ENCODE measurements around the gene EMILIN1. TPM values are rescaled to one million over a fixed set of nuclear protein-coding genes. Genes with fewer than 3 reads are reported as not detected.
A peak's percentile ranks its signal among the peaks of the same experiment; 100 is the strongest.

Gene EMILIN1
- total RNA-seq: under 1 TPM; 0.61 to 0.63 TPM

- intact Hi-C loops (cut with micrococcal nuclease): no loop called here
- Mint-ChIP-seq H3K36me3 (ENCODE audit: low read depth) (no peaks in the 10 kb centered on the region), H3K9me3 (no peaks in the 10 kb centered on the region), H3K27me3 (no peaks in the 10 kb centered on the region), H3K4me1 (ENCODE audit: low read depth) (peaks cover 47% of the 10 kb centered on the region), H3K27ac (peak within 1 kb of the TSS; percentile 48), H3K4me3 (no peak within 1 kb of the TSS)
- ChIA-PET CTCF (no interaction called here), POLR2A (interaction anchor here (1.0 to 1.8 kb wide), 2 partner anchors 7 to 28 kb away, joined by 5 read pairs; partner anchors contain the start of gene AGBL5)
- no peak for DNase-seq
- TF ChIP-seq CTCF (IDR thresholded peaks at IDR 0.05): no peak
- ATAC-seq: no peak
Measured at GRCh38 chr2:27078267-27079194, at the start of gene EMILIN1. Gene EMILIN1, plus strand, starts transcription at chr2:27078615. Its CDS starts 451 bp downstream, at chr2:27079066.

DNA sequence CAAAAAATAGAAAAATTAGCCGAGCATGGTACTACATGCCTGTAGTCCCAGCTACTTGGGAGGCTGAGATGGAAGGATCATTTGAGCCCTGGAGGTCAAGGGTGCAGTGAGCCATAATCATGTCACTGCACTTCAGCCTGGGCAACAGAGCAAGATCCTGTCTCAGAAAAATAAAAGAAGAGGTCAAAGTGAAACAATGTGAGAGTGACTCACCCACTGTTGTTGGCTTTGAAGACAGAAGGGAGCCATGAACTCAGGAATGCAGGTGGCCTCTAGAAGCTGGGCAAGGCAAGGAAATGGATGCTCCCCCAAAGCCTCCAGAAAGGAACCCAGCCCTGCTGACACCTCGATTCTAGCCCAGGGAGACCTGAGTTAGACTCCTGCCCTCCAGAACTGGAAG is 49.4 kb upstream of the EMILIN1 start:
- intact Hi-C loops (cut with micrococcal nuclease): no loop called here
- Mint-ChIP-seq H3K4me3 (no peak overlapping the region), H3K9me3 (no peaks in the 10 kb centered on the region), H3K4me1 (ENCODE audit: low read depth) (peaks cover 26% of the 10 kb centered on the region), H3K36me3 (ENCODE audit: low read depth) (peaks cover 19% of the 10 kb centered on the region), H3K27me3 (no peaks in the 10 kb centered on the region), H3K27ac (no peak overlapping the region)
- no peak for TF ChIP-seq CTCF (IDR thresholded peaks at IDR 0.05)
- DNase-seq (no peak), ATAC-seq (no peak)
- ChIA-PET CTCF (no interaction called here), POLR2A (interaction anchor here (0.9 to 1.1 kb wide), 3 partner anchors 21 to 46 kb away, joined by 3 read pairs; no protein-coding TSS in a partner anchor)

DNA sequence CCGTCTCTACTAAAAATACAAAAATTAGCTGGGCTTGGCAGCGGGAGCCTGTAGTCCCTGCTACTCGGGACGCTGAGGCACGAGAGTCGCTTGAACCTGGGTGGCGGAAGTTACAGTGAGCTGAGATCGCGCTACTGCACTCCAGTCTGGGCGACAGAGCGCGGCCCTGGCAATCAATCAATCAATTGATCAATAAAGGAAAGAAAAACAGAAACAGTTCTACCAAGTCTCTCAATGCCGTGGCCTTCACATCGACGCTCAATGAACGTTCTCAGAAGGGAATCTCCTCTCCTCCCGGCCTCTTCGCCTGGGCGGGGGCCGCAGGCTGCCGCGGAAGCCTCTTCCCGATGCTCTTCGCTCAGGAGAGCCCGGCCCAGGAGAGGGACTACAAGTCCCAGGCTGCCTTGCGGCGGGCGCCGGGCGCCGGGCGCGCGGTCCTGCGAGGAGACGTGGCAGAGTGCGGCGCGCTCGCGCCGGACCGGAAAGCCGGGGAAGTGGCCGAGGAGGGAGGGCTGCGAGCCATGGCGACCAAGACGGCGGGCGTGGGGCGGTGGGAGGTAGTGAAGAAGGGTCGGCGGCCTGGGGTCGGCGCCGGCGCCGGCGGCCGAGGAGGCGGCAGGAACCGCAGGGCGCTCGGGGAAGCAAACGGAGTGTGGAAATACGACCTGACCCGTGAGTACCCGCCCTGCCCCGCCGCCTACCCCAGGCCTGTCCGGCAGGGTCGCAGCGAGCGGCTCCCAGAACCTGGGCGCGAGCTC is 45.7 kb upstream of the EMILIN1 start, which contains the start of gene TMEM214:
TSS of gene TMEM214 (plus strand) at position 471 of the 758 bp plus-strand sequence. CDS start at position 522, 51 bp downstream.
- Mint-ChIP-seq H3K27ac (peak within 1 kb of the TSS; percentile 88), H3K36me3 (ENCODE audit: low read depth) (peaks cover 40% of the 10 kb centered on the region), H3K9me3 (no peaks in the 10 kb centered on the region), H3K4me1 (ENCODE audit: low read depth) (peaks cover 33% of the 10 kb centered on the region), H3K4me3 (peak within 1 kb of the TSS; percentile 94), H3K27me3 (no peaks in the 10 kb centered on the region)
- ChIA-PET CTCF (interaction anchor here (0.8 to 2.2 kb wide), 5 partner anchors 18 to 247 kb away, joined by 3 to 8 read pairs (median 5); partner anchors contain the start of gene AGBL5), POLR2A (interaction anchor here (1.0 to 3.9 kb wide), 6 partner anchors 10 to 55 kb away, joined by 3 to 23 read pairs (median 4); partner anchors contain the start of gene AGBL5)
- DNase-seq (peak; percentile 85), ATAC-seq (peak; percentile 95)
- TF ChIP-seq CTCF (IDR thresholded peaks at IDR 0.05): no peak
- intact Hi-C loops (cut with micrococcal nuclease): no loop called here

- ChIA-PET CTCF (interaction anchor here (0.8 to 2.2 kb wide), 5 partner anchors 17 to 246 kb away, joined by 3 to 8 read pairs (median 5); partner anchors contain the start of gene AGBL5), POLR2A (interaction anchor here (1.0 to 3.9 kb wide), 9 partner anchors 11 to 101 kb away, joined by 3 to 23 read pairs (median 3); partner anchors contain the start of genes AGBL5, OST4 and PREB)
- H3K27me3 Mint-ChIP-seq: no peaks in the 10 kb centered on the region
- no peak for ATAC-seq
- H3K36me3 Mint-ChIP-seq (ENCODE audit: low read depth): peaks cover 40% of the 10 kb centered on the region
- H3K27ac Mint-ChIP-seq: peak overlapping the region; percentile 88
- intact Hi-C loops (cut with micrococcal nuclease): no loop called here
- no peak for TF ChIP-seq CTCF (IDR thresholded peaks at IDR 0.05)
- peaks cover 31% of the 10 kb centered on the region for H3K4me1 Mint-ChIP-seq (ENCODE audit: low read depth)
- peak overlapping the region; percentile 94 for H3K4me3 Mint-ChIP-seq
- no peak for DNase-seq
- no peaks in the 10 kb centered on the region for H3K9me3 Mint-ChIP-seq
Measured at GRCh38 chr2:27033253-27033852, 45.1 kb upstream of the EMILIN1 start.

Data from activated CD8-positive, alpha-beta T cell treated with anti-CD3 and anti-CD28 coated beads for 36 hours (primary cell).